ENCODE data around the gene FGF14.

FGF14 gene

DNA sequence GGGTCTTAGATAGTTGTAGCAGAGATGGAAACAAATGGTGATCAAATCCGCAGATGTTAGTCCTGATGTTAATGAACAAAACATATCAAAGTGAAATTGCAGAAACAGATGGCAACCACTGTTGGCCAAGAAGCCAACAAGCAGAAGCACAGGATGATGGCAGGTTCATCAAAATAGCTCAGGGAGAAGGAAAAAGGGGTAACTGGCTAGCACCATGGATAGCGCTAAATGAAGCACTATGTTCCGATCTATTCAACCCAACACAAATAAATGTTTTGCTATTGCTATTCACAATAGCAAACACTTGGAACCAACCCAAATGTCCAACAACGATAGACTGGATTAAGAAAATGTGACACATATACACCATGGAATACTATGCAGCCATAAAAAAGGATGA lies 413.7 kb downstream of the FGF14 start:
- Histone ChIP-seq H3K36me3 (replicated peaks; ENCODE audit: low read depth, low read length) (no peaks in the 10 kb centered on the region), H3K9me3 (ENCODE audit: insufficient read depth, low read length) (no peaks in the 10 kb centered on the region), H3K4me3 (ENCODE audit: low read length) (no peak overlapping the region), H3K79me2 (ENCODE audit: low read length) (no peaks in the 10 kb centered on the region), H2AFZ (ENCODE audit: low read depth, low read length) (no peak overlapping the region), H3K9ac (ENCODE audit: low read length) (no peak overlapping the region), H3K4me1 (ENCODE audit: low read length) (no peaks in the 10 kb centered on the region), H3K27me3 (ENCODE audit: low read depth, low read length) (no peaks in the 10 kb centered on the region), H3K27ac (ENCODE audit: low read length) (no peak overlapping the region), H4K20me1 (ENCODE audit: insufficient read depth, low read length) (no peaks in the 10 kb centered on the region), H3K4me2 (ENCODE audit: low read length) (no peak overlapping the region)
- TF ChIP-seq EZH2phosphoT487 (IDR thresholded peaks at IDR 0.05; ENCODE audit: low read depth) = no peak
- TF ChIP-seq CTCF (IDR thresholded peaks at IDR 0.05; ENCODE audit: low read depth, low read length) = no peak

- Histone ChIP-seq H3K4me2 (ENCODE audit: low read length) (no peak overlapping the region), H3K4me3 (ENCODE audit: low read length) (no peak overlapping the region), H2AFZ (ENCODE audit: low read depth, low read length) (no peak overlapping the region), H3K9ac (ENCODE audit: low read length) (no peak overlapping the region), H3K27ac (ENCODE audit: low read length) (no peak overlapping the region), H3K4me1 (ENCODE audit: low read length) (no peaks in the 10 kb centered on the region), H3K9me3 (ENCODE audit: insufficient read depth, low read length) (no peaks in the 10 kb centered on the region), H3K27me3 (ENCODE audit: low read depth, low read length) (no peaks in the 10 kb centered on the region), H3K79me2 (ENCODE audit: low read length) (no peaks in the 10 kb centered on the region), H3K36me3 (replicated peaks; ENCODE audit: low read depth, low read length) (no peaks in the 10 kb centered on the region), H4K20me1 (ENCODE audit: insufficient read depth, low read length) (no peaks in the 10 kb centered on the region)
- TF ChIP-seq EZH2phosphoT487 (IDR thresholded peaks at IDR 0.05; ENCODE audit: low read depth) = no peak
- TF ChIP-seq CTCF (IDR thresholded peaks at IDR 0.05; ENCODE audit: low read depth, low read length) = no peak
These were observed 415.5 kb downstream of the FGF14 start for GRCh38 chr13:101986316-101986715.

DNA sequence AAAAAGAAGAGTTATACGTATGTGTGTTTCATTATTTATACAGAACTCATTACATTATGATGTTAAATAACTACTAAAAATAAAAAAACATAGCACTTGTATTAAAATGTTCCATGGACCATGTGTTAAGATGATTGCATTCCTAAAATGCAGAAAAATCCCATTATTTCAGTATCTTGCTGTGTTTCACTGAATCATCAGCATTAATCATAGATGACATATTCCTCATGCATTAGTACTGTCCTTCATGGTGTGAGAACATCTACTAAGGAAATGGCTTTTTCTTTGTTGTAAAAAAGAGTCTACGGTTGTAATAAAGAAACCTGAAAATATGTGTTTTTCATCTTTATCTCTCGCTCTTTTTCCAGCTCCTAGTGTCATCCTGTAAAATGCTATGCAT lies 416.5 kb downstream of the FGF14 start:
- no peak for TF ChIP-seq CTCF (IDR thresholded peaks at IDR 0.05; ENCODE audit: low read depth, low read length)
- Histone ChIP-seq H3K4me1 (ENCODE audit: low read length) (no peaks in the 10 kb centered on the region), H2AFZ (ENCODE audit: low read depth, low read length) (no peak overlapping the region), H3K4me2 (ENCODE audit: low read length) (no peak overlapping the region), H3K79me2 (ENCODE audit: low read length) (no peaks in the 10 kb centered on the region), H3K9ac (ENCODE audit: low read length) (no peak overlapping the region), H4K20me1 (ENCODE audit: insufficient read depth, low read length) (no peaks in the 10 kb centered on the region), H3K36me3 (replicated peaks; ENCODE audit: low read depth, low read length) (no peaks in the 10 kb centered on the region), H3K9me3 (ENCODE audit: insufficient read depth, low read length) (no peaks in the 10 kb centered on the region), H3K27ac (ENCODE audit: low read length) (no peak overlapping the region), H3K4me3 (ENCODE audit: low read length) (no peak overlapping the region), H3K27me3 (ENCODE audit: low read depth, low read length) (no peaks in the 10 kb centered on the region)

GRCh38 chr13:101982903-101983302 lies 418.9 kb downstream of the FGF14 start:
- H2AFZ ChIP-seq (ENCODE audit: low read depth, low read length) = no peak overlapping the region
- no peaks in the 10 kb centered on the region for H3K4me1 ChIP-seq (ENCODE audit: low read length)
- TF ChIP-seq EZH2phosphoT487 (IDR thresholded peaks at IDR 0.05; ENCODE audit: low read depth) (no peak), CTCF (IDR thresholded peaks at IDR 0.05; ENCODE audit: low read depth, low read length) (no peak)
- H3K27me3 ChIP-seq (ENCODE audit: low read depth, low read length) = no peaks in the 10 kb centered on the region
- H3K79me2 ChIP-seq (ENCODE audit: low read length) = no peaks in the 10 kb centered on the region
- H4K20me1 ChIP-seq (ENCODE audit: insufficient read depth, low read length) = no peaks in the 10 kb centered on the region
- no peak overlapping the region for H3K9ac ChIP-seq (ENCODE audit: low read length)
- H3K4me3 ChIP-seq (ENCODE audit: low read length) = no peak overlapping the region
- no peaks in the 10 kb centered on the region for H3K9me3 ChIP-seq (ENCODE audit: insufficient read depth, low read length)
- H3K36me3 ChIP-seq (replicated peaks; ENCODE audit: low read depth, low read length) = no peaks in the 10 kb centered on the region
- no peak overlapping the region for H3K27ac ChIP-seq (ENCODE audit: low read length)
- no peak overlapping the region for H3K4me2 ChIP-seq (ENCODE audit: low read length)
